Measurements from ENCODE around the gene UAP1.

The UAP1 gene

DNA sequence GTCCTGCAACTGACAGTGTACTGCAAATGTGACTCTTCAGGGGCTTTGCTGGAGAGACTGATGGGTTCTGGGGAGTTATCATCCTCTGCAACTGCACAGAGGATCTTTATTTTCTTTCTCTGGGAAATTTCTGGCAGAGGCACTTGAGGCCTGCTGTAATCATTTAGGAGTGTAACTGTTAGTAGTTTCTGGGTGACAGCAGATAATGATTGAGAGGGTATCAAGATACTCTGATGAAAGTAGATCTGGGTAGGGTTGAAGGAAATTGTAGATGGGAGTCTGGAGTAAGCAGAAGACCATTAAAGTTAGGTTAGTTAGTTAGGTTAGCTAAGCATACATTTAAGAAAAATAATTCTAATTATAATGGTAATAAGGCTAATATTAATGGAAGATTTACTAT is 59.7 kb downstream of the UAP1 start:
- DNase-seq: no peak

DNA sequence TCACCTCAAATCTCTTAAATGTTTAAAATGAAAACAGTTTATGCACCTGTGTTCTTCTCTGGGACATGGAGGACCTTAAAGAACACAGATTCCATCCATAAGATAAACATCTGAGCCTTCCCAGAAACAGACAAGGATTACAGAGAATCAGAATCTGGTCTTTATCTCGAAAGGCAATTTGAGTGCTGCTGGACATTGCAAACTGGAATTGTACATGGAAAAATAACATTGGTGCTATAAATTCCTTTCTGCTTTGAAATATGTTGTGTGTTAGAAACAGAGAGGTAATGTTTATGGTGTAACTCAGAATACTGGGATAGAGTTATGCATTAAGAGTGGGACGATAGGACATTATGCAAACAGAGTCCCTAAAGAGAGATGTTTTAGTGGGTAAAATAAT is 64.2 kb downstream of the UAP1 start:
- no peak for DNase-seq

DNA sequence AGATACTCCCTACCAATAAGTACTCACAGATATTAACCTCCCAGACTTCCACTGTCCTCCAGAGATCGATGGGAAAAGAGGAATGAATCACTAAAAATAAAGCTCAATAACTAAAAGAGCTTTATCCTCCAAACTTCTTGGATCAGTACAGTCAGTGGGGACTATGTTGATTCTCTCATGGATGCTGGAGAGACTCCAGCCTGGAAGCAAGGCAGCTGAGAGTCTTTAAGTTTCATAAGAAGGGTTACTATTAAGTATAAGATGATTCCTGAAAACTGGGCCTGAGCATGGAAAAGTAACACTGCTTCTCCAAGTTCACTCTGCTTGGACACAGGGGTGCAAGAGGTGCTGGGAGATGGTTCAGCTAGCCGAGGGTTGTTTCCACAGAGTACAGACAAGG is 64.6 kb downstream of the UAP1 start:
- no peak for DNase-seq

DNA sequence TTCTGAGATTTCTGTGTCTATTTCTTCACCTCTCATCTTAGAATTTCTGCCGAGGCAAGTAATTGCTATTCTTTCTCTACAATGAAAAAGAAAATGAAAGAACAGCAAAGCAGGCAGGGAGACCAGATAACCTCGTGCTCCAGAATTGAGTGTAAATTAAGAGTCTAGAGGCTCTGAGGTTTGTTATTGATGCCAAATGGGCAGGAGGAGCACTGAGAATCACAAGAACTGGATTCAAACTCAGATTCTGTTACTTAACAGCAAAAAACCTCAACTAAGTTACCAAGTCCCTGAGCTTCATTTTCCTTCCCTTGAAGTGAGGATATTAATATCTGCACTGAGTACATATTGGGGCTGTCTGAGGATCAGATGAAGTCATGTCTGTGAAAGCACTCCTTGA is 65.2 kb downstream of the UAP1 start:
- DNase-seq: no peak

DNA sequence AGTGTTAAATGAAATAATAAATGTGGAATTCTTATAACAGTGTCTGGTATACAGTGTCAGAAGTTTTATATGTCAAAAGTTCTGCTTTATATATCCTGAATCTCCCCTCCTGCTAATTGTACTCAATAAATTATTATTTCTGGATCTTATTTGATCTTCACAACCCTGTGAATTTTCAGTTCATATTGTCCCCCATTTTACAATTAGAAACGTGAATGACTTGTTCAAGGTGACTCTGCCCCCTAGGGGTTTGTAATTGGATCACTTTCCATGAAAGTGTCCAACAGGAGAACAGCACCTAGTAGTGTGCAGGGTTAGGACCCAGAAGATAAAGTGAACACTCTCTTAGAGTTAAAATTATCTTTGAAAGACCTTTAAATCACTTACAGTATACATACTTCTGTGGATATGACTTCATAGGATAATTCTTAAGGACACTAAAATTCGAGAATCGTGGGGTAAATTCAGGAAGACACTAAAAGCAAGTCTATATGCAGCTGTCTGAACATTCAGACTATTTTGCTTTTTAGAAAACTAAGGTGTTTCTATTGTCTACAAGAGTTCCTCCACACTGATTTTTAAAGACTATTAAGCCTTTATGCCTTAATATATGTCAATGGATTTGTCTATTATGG is 66.3 kb downstream of the UAP1 start:
- DNase-seq: peak; percentile 8

DNA sequence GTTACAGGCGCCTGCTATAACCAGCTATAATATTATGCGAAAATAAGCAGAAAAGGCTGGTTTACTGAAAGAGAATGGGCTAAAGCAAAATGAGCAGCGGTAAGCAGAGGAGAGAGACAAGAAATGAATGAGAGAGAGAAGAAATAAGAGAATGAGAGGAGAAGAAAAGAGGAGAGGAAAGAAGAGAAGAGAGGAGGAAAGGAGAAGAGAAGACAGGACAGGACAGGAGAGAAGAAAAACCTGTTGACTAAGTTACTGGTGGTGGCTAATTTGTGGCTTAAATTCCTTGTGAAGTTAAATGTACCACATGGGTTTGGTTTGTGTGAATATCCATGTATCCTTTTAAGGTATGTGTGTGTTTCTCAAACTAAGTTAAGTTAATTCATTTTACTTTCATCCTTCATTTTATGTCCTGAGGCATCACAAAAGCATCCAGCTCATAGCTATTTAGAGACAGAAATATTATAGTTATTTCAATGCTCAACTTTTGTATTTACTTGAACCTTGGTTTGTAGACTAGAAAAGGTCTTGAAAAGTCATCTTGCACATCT is 67.6 kb downstream of the UAP1 start:
- no peak for DNase-seq

DNA sequence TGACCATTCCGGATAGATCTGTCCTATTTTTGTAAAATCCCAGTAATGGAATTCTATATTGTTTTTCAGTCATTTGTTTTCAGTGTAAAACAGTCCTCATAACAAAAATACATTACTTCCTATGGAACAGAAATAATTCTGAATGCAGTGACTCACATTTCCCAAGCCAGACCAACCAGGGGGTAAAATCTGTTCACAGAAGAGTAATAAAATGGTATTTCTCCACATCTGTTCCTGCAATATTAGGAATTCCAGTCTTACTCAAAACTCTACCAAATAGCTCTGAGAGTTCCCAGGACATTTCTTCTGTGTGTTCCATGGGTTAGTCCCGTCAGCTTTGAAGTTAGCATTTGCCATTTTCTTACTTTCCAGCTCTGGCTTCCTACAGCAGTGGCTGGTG is 68.1 kb downstream of the UAP1 start:
- DNase-seq: no peak

DNA sequence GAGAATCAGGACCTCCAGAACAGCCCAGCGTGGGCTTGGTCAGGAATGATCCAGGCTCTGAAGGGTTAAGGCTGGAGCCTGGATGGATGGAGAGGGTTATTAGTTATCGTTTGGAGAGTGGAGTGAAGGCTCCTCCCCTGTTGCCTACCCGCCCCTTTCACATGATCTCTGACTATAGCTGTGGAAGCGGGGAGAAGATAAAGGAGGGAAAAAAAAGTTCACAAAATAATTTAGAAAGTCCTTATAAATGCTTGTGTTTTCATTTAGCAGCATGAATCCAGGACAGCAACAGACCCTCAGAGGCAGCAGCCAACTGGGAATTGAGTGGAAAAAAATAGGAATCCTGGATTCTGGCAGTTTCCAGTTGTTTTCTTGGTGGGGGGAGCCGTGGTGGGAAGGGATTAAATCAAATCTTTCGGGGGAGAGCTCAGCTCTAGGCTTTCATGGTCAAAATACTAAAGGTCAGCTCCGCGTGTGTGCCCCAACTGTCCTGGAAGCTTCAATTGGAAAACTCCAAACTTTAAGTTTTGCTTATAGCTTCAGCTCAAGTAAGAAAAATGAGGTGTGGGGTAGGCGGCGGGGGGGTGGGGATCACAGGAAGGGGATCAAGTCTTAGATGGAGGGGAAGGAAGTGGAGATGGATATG is 70.1 kb downstream of the UAP1 start:
- no peak for DNase-seq

DNA sequence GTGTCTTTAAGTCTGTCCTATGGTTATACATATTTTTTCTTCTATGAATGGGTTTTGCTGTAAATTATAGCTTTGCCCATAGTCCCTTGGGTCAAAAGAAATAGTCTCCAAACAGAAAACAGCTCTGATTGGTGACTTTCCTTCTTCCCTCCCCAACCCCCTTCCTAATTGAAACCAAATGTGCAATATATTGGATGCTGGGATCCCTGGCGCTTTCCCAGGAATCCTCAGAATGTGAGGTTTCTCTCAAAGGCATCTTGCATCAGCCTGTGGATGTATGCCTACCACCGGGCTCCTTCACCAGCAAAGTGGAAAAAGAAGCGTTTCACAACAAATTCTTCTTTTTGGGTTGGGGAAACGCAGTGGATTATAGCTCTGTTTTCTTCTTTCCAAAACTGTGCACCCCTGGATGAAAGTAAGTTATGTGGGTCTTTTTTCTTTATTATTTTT is 70.7 kb downstream of the UAP1 start, which contains the start of gene DDR2:
DDR2 (plus strand) TSS at position 248 of the 450 bp plus-strand sequence. CDS start 86,600 bp downstream, outside the sequence.
- DNase-seq: no peak

DNA sequence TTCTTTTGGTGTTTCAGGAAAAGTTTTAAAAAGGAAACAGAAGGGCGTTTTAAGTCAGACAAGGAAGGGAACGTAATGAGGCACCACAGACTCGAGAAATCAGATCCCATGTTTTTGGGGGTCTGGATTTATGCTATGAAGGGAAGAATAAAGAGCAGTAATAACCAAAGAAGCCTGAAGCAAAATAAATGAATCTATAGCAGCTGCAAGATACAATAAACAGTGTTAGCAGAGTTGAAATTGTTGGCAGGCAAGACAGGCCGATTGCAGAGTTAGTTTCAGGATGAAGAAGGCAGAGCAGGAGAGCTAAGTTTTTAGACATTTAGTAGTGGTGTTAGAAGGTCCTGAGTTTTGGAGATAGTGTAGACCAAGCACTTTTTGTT is 71.2 kb downstream of the UAP1 start:
- no peak for DNase-seq

DNA sequence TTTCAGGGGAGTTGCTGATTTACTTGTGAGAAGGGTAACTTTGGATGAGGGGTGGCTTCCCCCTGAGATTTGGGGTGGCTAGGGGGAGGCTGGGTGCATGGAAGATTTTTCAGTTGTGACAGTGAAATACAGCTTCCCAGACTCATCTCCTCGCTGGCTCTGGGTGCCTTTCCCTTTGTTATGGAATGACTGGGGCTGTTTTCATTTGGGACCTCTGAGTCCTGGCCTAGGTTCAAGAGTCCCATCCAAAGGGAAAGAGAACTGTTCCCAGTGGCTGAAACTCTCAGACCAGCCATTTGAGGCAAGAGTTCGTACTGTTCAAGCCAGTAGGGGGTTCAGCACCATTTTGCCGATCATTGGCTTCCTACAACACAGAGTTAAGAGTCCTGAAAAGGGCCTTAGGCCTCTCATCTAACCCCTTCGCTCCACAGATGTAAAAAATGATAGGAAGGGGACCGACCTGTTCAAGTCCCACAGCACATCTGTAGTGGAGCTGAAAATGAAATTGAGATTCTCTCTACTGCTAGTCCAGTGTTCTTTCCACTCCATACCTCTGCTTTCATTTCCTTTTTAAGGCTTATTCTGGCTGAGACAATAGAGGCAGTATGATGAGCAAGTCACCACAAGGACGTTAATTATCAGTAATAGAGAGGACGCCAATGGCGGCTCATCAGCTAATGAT is 71.7 kb downstream of the UAP1 start:
- no peak for DNase-seq

DNA sequence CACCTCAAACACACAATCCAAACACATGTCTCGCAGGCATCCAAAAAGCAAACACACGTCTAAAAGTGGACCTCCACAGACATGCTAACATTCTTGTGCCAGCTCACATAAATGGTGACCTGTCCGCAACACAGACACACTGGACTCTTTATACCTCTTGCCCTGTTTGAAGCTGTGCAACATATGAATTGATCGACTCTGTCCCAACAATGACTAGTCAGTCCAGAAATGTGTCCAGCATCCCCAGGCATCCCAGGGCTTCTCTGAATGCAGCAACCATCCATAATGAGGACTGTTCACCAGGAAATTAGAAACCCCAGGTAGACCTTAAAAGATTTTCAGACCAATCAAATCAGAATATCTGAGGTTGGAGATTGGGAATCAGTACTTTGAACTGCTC is 73.9 kb downstream of the UAP1 start:
- no peak for DNase-seq

DNA sequence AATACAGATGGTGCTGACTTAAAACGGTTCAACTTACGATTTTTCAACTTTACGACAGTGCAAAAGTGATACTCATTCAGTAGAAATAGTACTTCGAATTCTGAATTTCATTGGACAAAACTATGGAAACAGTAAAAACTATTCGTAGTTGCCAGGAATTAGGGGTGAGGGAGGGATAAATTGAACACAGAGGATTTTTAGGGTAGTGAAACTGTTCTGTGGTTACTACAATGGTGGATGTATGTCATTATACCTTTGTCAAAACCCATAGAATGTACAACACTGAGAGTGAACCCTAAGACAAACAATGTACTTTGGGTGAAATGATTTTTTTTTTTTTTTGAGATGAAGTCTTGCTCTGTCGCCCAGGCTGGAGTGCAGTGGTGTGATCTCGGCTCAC is 78.2 kb downstream of the UAP1 start:
- no peak for DNase-seq

DNA sequence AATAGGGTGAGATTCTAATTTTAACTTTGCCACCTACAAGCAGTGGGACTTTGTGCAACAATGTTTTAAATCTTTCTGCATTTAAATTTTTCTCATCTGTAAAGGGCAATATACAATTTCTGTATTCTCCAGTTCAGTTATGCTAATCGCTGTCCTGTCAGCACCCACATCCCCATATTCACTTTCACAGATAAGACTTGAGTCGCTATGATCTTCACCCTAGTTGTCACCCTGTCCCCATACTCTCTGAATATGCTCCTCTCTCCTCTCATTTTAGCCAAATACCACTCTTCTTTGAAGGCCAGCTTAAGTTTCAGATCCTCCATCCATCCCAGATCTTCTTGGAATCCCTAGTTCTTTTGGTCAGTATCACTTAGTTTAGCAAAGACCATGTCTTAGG is 79.6 kb downstream of the UAP1 start:
- no peak for DNase-seq

DNA sequence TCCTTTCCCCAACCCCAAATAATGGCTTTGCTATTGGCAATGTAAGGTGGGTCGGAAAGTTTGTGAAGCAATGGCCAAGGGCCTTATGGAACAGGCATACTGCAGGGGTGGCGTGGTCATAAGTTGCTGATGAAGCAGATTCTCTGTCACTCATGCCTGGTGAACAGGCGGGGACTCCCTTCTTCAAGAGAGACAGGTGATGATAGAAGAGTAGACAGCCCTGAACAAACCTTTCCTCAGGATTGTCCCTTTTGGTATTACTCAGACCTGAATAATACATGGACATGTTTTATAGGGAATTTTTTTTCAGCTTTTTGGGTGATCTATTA is 83.4 kb downstream of the UAP1 start:
- no peak for DNase-seq

DNA sequence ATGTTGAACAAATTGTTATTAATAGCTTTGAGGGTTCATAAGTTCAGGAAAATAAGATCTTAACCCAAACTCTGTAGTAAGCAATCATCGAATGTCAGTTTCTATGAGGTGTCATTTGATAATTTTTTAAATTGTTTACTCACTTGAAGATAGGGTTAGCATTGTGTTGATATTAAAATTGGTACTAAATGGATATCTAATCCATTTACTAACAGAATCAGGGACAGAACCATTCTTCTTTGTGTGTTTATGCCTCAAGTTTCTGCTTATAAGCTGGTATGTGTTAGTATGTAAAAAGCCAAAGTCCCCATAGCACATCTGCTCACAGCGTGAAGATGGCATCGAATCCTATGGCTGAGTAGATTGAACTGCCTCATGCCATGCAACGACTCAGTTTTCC is 84.1 kb downstream of the UAP1 start:
- no peak for DNase-seq

DNA sequence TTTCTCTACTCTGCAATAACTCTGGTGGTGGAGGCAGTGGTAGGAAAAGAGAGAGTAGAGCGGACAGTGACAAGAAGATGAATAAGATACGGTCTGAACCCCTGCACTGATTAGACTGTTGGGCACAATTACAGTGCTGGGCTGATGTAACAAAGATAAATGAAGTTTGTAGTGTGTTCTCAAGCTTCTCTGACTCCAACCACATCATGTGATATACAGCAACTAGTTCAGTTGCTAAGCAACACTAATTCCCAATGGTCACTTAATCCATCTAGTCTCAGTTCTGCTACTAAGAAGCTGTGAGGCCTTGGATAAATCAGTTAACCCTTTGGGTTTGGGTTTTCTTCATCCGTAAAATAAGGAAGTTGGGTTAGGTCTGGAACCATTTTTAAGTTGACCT is 88.1 kb downstream of the UAP1 start:
- no peak for DNase-seq

All from NCI-H1694 treated with DMSO at 0.1 percent for 48 hours (cell line).